C4-2B (cell line): Measurements from ENCODE around the gene MEX3B.

ENCODE experiments used
- ZFX ChIP-seq: fragments of 450-650 bp; IDR thresholded peaks from 2 replicates; pipeline ENCODE4 v1.6.1; 2017
- TF ChIP-seq, protein P1 (sequence below): fragments of 450-650 bp; conservative IDR thresholded peaks from 2 replicates; pipeline ENCODE4 v1.5.1; 2017; ENCODE audit warnings: mild to moderate bottlenecking

DNA sequence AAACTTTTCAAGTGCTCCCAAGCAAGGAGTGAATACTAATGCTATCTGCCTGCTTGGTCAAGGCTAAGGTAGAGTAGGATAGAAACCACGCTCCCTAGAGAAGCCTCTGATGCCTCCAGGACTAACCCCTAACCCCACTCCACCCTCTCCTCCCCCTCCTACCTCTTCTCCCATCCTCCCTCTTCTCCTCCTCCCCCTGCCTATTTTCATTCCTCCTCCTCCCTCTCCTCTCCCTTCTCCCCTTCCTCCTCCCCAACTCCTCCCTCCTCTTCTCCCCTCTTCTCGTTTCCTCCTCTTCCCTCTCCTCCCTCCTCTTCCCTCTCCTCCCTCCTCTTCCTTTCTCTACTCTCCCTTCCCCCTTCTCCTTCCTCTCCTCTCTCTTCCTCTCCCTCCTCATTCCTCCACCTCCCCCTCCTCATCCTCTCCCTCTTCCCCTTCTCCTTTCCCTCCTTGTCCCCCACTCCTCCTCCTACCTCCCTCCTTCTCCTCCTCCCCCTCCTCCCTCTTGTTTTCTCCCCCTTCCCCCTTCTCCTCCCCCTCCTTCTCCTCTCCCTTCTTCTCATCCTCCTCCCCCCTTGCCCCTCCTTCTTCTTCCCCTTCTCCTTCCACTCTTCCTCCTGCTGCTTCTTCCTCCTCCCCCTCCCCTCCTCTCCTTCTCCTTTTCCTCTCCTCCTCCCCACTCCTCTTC lies 12.8 kb upstream of the MEX3B start:
- TF ChIP-seq, protein P1, sequence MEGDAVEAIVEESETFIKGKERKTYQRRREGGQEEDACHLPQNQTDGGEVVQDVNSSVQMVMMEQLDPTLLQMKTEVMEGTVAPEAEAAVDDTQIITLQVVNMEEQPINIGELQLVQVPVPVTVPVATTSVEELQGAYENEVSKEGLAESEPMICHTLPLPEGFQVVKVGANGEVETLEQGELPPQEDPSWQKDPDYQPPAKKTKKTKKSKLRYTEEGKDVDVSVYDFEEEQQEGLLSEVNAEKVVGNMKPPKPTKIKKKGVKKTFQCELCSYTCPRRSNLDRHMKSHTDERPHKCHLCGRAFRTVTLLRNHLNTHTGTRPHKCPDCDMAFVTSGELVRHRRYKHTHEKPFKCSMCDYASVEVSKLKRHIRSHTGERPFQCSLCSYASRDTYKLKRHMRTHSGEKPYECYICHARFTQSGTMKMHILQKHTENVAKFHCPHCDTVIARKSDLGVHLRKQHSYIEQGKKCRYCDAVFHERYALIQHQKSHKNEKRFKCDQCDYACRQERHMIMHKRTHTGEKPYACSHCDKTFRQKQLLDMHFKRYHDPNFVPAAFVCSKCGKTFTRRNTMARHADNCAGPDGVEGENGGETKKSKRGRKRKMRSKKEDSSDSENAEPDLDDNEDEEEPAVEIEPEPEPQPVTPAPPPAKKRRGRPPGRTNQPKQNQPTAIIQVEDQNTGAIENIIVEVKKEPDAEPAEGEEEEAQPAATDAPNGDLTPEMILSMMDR = no peak
- TF ChIP-seq ZFX = no peak
